CD14-positive monocyte (primary cell): ENCODE results near the gene RGS7. TPM values are rescaled to one million over a fixed set of nuclear protein-coding genes. Genes with fewer than 3 reads are reported as not detected.

Experiments
- DNase-seq, 3 donors: peaks; one replicate each; pipeline ENCODE4 v3.0.0-alpha.2; 2011 to 2022
- H2AFZ ChIP-seq: 2 replicates; pipeline ENCODE4 v1.6.0; 2012; ENCODE audit warnings: mild to moderate bottlenecking, low read depth, low read length, inconsistent platforms; ENCODE audit not compliant: insufficient read depth, poor library complexity, severe bottlenecking
- H3K27ac ChIP-seq, 2 donors: 1 replicate in 1 of 2; 2 replicates in 1 of 2; pipeline ENCODE4 v1.5.1; 2012 to 2013; ENCODE audit warnings: low read length in 2 of 2, control low read depth in 1 of 2, inconsistent platforms in 1 of 2, low read depth in 1 of 2, mild to moderate bottlenecking in 1 of 2
- H3K27me3 ChIP-seq, 2 donors: one replicate each; pipeline versions ENCODE4 v1.6.0 to v1.6.1; 2011 to 2013; ENCODE audit warnings: low read length in 2 of 2; ENCODE audit not compliant: control insufficient read depth in 2 of 2, insufficient read depth in 2 of 2
- H3K36me3 ChIP-seq, 2 donors: replicated peaks in 1 of 2; 1 replicate in 1 of 2; 2 replicates in 1 of 2; pipeline versions ENCODE4 v1.5.1 to v1.6.1; 2012 to 2013; ENCODE audit warnings: low read length in 2 of 2, control low read depth in 1 of 2, inconsistent platforms in 1 of 2, mild to moderate bottlenecking in 1 of 2; ENCODE audit not compliant: insufficient read depth in 2 of 2, control insufficient read depth in 1 of 2
- H3K4me1 ChIP-seq, 2 donors: 1 replicate in 1 of 2; 2 replicates in 1 of 2; pipeline versions ENCODE4 v1.5.1 to v1.6.1; 2012 to 2013; ENCODE audit warnings: low read length in 2 of 2, control low read depth in 1 of 2, inconsistent platforms in 1 of 2, mild to moderate bottlenecking in 1 of 2, moderate library complexity in 1 of 2; ENCODE audit not compliant: insufficient read depth in 2 of 2, control insufficient read depth in 1 of 2
- H3K4me2 ChIP-seq: replicated peaks from 2 replicates; pipeline ENCODE3; 2012; ENCODE audit warnings: low read length, moderate library complexity, mild to moderate bottlenecking; ENCODE audit not compliant: poor library complexity, severe bottlenecking; ENCODE audit errors: extremely low read depth
- H3K4me3 ChIP-seq, 3 experiments: fragments of 200-600 bp in 1 of 3; sonication (generic) in 1 of 3; replicated peaks in 1 of 3; 1 replicate in 2 of 3; 2 replicates in 1 of 3; pipeline ENCODE4 v1.5.1; 2011 to 2013; ENCODE audit warnings: low read length in 3 of 3, mild to moderate bottlenecking in 3 of 3, control low read depth in 2 of 3, low read depth in 2 of 3, inconsistent platforms in 1 of 3, moderate library complexity in 1 of 3
- H3K79me2 ChIP-seq: 2 replicates; pipeline ENCODE4 v1.6.0; 2012; ENCODE audit warnings: mild to moderate bottlenecking, control low read depth, inconsistent platforms, low read length, moderate library complexity; ENCODE audit not compliant: insufficient read depth
- H3K9ac ChIP-seq: 2 replicates; pipeline ENCODE4 v1.6.0; 2017; ENCODE audit warnings: low read length, mild to moderate bottlenecking; ENCODE audit not compliant: insufficient read depth, poor library complexity, severe bottlenecking
- H3K9me3 ChIP-seq, 2 donors: replicated peaks in 1 of 2; 1 replicate in 1 of 2; 2 replicates in 1 of 2; pipeline versions ENCODE4 v1.5.1 to v1.6.1; 2012 to 2013; ENCODE audit warnings: low read length in 2 of 2, control low read depth in 1 of 2; ENCODE audit not compliant: control insufficient read depth in 1 of 2, insufficient read depth in 1 of 2
- H4K20me1 ChIP-seq: 2 replicates; pipeline ENCODE4 v1.6.0; 2012; ENCODE audit warnings: mild to moderate bottlenecking, low read length, control low read depth, moderate library complexity; ENCODE audit not compliant: insufficient read depth
- H3K27ac Mint-ChIP-seq, 7 donors: one replicate each; pipeline ENCODE4 v1.8.0; 2020; ENCODE audit warnings: mild to moderate bottlenecking in 7 of 7, mixed read lengths in 7 of 7, moderate library complexity in 6 of 7, inconsistent platforms in 2 of 7
- H3K27me3 Mint-ChIP-seq, 3 donors: one replicate each; pipeline ENCODE4 v1.8.0; 2021 to 2022; ENCODE audit warnings: low read depth in 3 of 3, mild to moderate bottlenecking in 3 of 3, mixed read lengths in 3 of 3, moderate library complexity in 3 of 3, inconsistent platforms in 1 of 3
- H3K36me3 Mint-ChIP-seq, 2 donors: one replicate each; pipeline ENCODE4 v1.8.0; 2020; ENCODE audit warnings: mixed read lengths in 2 of 2, inconsistent platforms in 1 of 2, mild to moderate bottlenecking in 1 of 2
- H3K4me1 Mint-ChIP-seq: one replicate; pipeline ENCODE4 v1.8.0; 2020; ENCODE audit warnings: mild to moderate bottlenecking, mixed read lengths
- H3K4me3 Mint-ChIP-seq, 2 donors: one replicate each; pipeline ENCODE4 v1.8.0; 2020; ENCODE audit warnings: mild to moderate bottlenecking in 2 of 2, mixed read lengths in 2 of 2, moderate library complexity in 1 of 2
- H3K9me3 Mint-ChIP-seq, 7 donors: one replicate each; pipeline ENCODE4 v1.8.0; 2020 to 2022; ENCODE audit warnings: mixed read lengths in 7 of 7, mild to moderate bottlenecking in 6 of 7, moderate library complexity in 6 of 7, inconsistent platforms in 2 of 7
- WGBS: methylation state at CpG from one replicate; pipeline ENCODE4 v1.1.5; 2013; ENCODE audit warnings: missing lambda C conversion rate; ENCODE audit not compliant: insufficient coverage; 5-methylcytosine and 5-hydroxymethylcytosine counted together
- intact Hi-C, 2 donors: fragments of 100-400 bp; cut with micrococcal nuclease; formaldehyde crosslinking; loops; one replicate each; pipeline versions ENCODE4 v1.15.0 to v1.15.1; 2023
- polyA plus RNA-seq, 3 donors: library from polyadenylated mRNA; depleted of rRNA in 1 of 3; unstranded in 2 of 3; stranded (reverse) in 1 of 3; fragments of 300-500 nt in 2 of 3; fragments of >200 nt in 1 of 3; fragmentation: Illumina TruSeq in 2 of 3; gene quantifications; 1 replicate in 2 of 3; 2 replicates in 1 of 3; pipeline ENCODE4 v1.2.3, GENCODE V29; 2012 to 2021
- TF ChIP-seq, protein P1 (sequence below): fragments of 200-600 bp; IDR thresholded peaks from one replicate; pipeline ENCODE4 v1.8.0; 2022; ENCODE audit warnings: antibody characterized with exemption, mild to moderate bottlenecking

The RGS7 gene
- polyA plus RNA-seq, 3 donors: not detected

DNA sequence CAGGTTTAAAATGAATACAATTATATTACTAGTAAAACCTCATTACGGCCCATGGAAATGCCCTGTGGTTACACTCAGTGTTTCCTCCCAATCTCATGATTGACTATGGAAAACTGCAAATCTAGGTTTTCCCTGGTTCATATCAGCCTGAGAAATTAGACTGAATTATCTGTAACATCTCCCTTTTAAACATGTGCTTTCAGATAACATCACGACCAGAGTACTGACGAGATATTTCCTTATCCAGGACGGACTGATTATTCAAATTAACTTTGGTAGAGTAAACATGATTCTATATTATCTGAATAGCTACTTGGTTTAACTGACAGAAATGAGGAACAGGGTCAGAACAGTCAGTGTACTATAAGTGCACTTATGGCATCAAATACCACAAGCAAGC lies 82.3 kb downstream of the RGS7 start:
- TF ChIP-seq, protein P1, sequence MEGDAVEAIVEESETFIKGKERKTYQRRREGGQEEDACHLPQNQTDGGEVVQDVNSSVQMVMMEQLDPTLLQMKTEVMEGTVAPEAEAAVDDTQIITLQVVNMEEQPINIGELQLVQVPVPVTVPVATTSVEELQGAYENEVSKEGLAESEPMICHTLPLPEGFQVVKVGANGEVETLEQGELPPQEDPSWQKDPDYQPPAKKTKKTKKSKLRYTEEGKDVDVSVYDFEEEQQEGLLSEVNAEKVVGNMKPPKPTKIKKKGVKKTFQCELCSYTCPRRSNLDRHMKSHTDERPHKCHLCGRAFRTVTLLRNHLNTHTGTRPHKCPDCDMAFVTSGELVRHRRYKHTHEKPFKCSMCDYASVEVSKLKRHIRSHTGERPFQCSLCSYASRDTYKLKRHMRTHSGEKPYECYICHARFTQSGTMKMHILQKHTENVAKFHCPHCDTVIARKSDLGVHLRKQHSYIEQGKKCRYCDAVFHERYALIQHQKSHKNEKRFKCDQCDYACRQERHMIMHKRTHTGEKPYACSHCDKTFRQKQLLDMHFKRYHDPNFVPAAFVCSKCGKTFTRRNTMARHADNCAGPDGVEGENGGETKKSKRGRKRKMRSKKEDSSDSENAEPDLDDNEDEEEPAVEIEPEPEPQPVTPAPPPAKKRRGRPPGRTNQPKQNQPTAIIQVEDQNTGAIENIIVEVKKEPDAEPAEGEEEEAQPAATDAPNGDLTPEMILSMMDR: no peak
- Histone ChIP-seq H3K4me3 (no peak overlapping the region), H3K27me3 (no peaks in the 10 kb centered on the region), H3K36me3 (no peaks in the 10 kb centered on the region), H4K20me1 (no peaks in the 10 kb centered on the region), H3K9me3 (peaks cover 22 to 36% of the 10 kb centered on the region in 2 donors), H2AFZ (no peak overlapping the region), H3K9ac (no peak overlapping the region), H3K4me2 (no peak overlapping the region), H3K27ac (no peak overlapping the region), H3K79me2 (no peaks in the 10 kb centered on the region), H3K4me1 (no peaks in the 10 kb centered on the region)
- intact Hi-C loops: no loop called here
- no peak overlapping the region for H3K27ac Mint-ChIP-seq
- no CpG with 5 or more reads among the region's 4 CpGs for WGBS
- H3K9me3 Mint-ChIP-seq: peaks cover 6 to 25% (median 14%) of the 10 kb centered on the region in 7 donors
- H3K4me3 Mint-ChIP-seq: no peak overlapping the region
- H3K27me3 Mint-ChIP-seq: no peaks in the 10 kb centered on the region
- DNase-seq: no peak
- no peaks in the 10 kb centered on the region for H3K36me3 Mint-ChIP-seq
- no peaks in the 10 kb centered on the region for H3K4me1 Mint-ChIP-seq

DNA sequence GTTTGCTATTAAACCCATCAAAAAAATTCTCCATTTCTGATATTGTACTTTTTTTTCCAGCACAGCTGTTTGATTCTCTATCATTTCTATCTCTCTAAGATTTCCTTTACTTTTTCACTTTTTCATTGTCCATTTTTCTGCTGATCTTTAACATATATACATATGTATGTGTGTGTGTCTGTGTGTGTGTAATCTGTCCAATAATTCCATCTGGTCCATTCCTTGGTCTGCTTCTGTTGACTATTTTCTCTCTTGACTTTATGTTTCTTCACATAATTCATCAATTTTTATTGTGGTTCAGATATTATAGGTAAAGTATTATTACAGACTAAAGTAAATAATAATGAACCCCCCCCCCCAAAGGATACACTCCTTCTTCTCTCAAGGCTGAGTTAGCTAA lies 84.2 kb downstream of the RGS7 start:
- Mint-ChIP-seq H3K36me3 (no peaks in the 10 kb centered on the region), H3K27ac (no peak overlapping the region), H3K9me3 (peaks cover 6 to 23% (median 12%) of the 10 kb centered on the region in 7 donors), H3K4me1 (no peaks in the 10 kb centered on the region), H3K27me3 (no peaks in the 10 kb centered on the region), H3K4me3 (no peak overlapping the region)
- Histone ChIP-seq H3K27me3 (no peaks in the 10 kb centered on the region), H2AFZ (no peak overlapping the region), H4K20me1 (no peaks in the 10 kb centered on the region), H3K4me1 (no peaks in the 10 kb centered on the region), H3K9me3 (peaks cover 25 to 36% of the 10 kb centered on the region in 2 donors), H3K36me3 (no peaks in the 10 kb centered on the region), H3K79me2 (no peaks in the 10 kb centered on the region), H3K4me3 (no peak overlapping the region), H3K4me2 (no peak overlapping the region), H3K9ac (no peak overlapping the region), H3K27ac (no peak overlapping the region)
- TF ChIP-seq, protein P1: no peak
- no peak for DNase-seq
- intact Hi-C loops: no loop called here
